Islet of Langerhans (tissue), 1 donor: Measurements from ENCODE around the gene DEFB112.

ENCODE experiments used
- FAIRE-seq: peaks from one replicate; lab custom pipeline; 2011; peaks lifted over from hg19 to GRCh38; lab: Jason Lieb, UNC

DEFB112 gene, protein sequence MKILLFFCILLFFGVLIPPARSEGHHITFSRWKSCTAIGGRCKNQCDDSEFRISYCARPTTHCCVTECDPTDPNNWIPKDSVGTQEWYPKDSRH

DNA sequence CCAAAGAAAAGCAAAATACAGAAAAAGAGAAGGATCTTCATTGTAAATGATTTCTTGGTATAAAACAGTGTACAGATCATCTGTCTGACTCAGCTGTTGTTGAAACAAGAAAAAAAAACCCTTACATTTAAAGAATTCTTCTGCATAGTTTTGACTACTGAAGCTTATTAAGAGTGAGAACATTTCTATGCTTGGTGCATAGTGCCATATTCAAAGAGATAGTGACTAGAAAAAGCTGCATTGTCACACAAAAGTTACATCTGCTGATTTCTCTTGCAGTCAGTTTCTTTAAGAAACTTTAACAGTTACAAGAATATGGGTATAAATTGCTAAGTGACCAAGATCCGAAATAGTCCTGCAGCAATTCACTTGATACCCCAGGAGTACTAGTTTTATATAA, at the start of gene DEFB112:
Gene DEFB112 (minus strand): TSS at position 101 of the 400 bp plus-strand sequence. CDS start 60 bp downstream, at position 41.
- no peak for FAIRE-seq

DNA sequence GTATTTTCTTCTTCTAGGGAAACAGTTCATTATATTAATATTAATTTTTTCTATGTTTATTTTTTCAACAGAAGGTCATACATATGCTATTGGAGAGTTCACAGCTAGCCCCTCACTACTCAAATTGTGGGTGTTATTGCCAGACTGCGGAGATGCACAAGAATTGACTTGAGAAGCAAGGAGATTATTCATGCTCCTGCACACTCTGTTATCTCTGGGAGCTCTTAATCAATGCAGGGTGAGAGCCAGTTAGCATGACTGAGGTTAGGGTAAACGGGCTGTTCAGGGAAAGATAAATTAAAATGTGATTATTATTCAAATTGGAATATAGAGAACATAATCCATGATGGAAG, 48.9 kb upstream of the DEFB112 start:
- FAIRE-seq: no peak

DNA sequence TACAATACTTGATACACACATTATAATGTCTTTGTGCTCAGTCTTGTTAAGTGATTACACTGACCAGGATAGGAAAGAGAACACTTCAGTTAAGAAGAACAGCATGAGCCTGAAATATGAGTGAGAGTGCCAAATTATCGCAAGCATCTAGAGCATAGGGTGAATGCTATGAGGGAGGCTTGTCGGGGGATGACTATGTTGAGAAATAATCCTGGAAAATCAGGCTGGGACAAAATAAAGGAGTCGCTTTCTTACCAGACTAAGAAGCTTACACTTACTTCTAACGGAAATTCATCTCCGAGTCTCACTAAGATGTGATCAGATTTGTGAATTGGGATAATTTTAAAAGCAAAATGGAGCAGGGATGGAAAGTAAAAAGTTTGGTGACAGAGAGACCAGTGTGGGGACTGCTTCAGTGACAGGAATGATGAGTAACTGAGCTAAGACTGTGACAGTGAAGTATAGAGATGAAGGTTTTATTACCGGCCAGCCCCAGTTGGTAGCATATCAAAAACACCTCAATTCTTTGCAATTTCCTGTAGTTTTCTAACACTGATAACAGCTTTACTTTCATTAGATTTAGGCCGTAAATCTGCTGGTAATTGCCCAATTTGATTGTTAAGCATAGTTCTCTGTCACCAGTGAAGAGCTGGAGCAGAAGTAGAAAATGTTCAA, 48.4 kb upstream of the DEFB112 start:
- no peak for FAIRE-seq

DNA sequence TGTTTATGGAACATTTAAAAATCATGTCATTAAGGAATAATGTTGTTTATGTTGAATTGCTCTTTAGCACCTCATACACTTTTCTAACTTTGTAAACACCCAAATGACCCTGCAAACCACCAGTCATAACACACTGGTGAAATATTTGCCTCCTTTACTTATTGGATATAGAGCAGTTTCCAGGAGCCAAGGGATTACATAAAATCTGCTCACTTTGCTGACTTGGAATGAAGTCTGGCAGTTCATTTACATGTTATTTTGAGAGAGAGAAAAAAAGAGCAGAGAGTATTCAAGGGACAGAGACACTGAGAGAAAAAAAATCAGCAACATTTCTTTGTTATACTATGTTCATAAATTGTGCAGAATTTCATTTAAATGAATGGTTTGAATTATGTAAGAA, 46.6 kb upstream of the DEFB112 start:
- FAIRE-seq: no peak

DNA sequence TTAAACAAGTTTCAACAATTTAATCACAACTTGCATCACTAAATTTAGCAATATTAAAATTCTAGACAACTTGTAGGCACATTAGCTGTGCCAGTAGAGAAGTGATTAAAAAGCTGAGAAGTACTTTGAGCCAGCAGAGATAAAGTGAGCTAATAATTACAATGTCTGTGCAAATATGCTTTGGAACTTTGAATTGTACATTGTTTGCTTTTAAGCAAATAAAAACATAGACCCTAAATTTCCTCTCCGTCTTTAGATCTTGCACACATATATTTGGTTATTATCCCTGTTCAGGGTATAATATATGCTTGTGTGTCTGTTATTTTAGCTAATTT, 44.2 kb upstream of the DEFB112 start:
- no peak for FAIRE-seq

DNA sequence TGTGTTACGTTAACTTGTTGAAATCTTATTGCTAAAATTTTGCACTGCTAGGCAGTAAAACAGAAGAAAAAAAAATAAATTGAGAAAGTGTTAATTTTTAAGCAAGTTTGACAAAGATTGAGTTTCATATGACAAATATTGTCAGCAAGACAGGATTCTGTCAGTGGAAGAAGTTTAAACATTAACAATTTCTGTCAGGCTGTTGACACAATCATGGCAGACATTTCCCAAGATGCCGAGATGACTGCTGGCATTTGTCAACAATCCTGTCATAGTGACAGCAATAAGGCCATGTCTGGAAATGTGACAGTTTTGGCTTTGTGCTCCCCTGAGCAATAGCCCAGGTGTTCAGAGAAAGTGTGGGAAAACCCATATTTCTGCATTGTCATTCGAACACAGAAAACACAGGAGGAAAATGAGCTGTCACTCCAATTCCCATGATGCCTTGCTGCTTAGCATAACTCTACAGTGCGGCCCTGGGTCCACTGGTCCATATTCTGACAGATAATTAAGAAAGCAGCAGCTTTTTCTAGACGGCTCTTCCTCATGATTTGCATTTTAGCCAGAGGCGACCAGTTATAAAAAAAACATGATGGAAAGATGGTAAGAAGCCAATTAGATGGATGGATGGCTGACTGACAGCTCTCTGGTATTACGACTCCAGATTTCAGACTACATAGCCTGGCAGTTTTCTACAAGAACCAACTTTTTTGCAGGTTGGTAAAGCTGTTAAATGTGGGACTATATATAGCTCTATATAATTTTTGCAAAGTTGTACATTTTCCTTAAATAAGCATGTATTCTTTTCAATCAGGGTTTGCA, 43.6 kb upstream of the DEFB112 start:
- FAIRE-seq: no peak

DNA sequence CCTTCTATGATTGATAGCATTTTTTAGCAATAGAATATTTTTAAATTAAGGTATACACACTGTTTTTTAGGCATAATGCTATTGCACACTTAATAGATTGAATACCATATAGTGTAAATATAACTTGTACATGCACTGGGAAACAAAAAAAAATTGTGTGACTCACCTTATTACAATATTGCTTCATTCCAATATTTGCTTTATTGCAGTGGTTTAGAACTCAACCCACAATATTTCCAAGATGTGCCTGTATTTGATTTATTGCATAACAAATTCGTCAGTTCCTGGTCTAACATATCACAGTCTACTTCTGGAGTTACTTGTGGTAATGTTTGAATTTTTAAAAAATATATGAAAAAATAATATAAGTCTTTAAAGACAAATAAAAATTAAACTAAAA, 41.9 kb upstream of the DEFB112 start:
- FAIRE-seq: no peak

DNA sequence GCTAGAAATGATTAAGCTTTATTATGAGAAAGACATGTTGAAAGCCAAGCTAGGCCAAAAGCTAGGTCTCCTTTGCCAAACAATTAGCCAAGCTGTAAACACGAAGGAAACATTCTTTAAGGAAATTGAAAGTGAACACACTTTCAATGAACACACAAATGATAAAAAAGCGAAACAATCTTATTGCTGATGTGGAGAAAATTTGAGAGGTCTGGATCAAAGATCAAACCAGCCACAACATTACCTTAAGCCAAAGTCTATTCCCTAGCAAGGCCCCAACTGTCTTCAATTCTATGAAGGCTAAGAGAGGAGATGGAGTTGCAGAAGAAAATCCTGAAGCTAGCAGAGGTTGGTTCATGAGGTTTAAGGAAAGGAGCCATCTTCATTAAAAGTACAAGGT, 40.2 kb upstream of the DEFB112 start:
- FAIRE-seq: no peak

DNA sequence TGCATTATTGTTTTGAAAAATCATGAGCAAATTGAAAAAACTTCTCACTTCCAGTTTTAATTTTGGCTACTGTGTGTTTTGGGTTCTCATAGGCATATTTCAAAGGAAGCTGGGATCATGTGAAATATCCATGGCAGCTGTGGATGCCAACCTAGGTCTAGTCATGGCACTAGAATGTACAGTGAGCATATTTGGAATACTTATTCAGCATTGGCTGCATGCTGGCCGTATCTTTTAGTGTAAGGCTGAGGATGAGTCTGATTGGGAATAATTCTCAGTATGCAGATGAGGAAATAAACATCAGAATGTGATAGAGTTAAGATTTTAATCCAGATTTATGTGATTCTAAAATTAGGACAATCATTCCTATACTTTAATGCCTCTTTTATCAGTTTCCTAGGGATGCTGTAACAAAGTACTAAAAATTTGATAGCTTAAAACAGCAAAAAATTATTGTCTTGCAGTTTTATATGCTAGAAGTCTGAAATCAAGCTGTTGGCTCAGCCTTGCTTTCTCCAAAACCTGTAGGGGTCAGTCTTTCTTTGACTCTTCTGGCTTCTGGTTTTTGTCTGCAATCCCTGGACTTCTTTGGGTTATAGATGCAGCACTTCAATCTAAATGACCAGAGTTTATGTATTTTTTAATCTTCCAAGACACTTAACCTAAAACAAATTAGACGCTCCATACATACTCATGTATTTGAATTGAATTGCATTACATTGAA, 37.7 kb upstream of the DEFB112 start:
- no peak for FAIRE-seq

DNA sequence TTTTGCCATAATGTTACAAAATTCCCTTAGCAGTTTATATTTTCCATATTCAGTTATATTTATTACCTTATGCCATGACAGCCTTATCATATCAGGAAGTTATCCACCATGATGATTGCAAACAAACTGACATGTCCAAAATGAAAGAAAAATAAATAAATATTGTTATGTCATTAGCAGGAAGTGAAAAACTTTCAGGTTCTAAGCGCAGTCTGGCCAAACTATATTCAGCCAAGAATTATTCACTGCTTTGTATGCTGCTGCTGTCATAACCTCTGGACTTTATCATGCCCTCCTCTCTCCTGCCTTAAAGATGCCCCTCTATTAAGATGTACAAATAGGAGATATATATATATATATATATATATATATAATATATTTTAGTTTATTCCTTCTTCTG, 27.7 kb upstream of the DEFB112 start:
- no peak for FAIRE-seq

DNA sequence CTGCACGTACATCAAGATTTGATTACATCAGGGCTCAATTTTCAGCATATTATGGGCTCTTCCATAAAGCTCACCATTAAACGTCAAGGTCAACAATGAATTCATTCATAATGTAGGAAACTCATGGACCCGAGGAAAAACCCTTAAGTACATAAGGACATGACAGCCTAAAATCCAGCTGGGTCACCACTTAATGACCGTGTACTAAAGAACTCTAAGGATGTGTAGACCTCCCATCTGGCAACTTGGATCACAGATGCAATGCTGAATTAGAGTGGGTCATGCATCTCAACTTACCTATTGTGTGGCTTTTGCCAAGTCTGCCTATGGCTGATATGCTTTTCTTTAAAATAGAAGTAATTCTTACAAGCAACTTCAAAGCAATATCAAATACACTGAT, 26.7 kb upstream of the DEFB112 start:
- no peak for FAIRE-seq

DNA sequence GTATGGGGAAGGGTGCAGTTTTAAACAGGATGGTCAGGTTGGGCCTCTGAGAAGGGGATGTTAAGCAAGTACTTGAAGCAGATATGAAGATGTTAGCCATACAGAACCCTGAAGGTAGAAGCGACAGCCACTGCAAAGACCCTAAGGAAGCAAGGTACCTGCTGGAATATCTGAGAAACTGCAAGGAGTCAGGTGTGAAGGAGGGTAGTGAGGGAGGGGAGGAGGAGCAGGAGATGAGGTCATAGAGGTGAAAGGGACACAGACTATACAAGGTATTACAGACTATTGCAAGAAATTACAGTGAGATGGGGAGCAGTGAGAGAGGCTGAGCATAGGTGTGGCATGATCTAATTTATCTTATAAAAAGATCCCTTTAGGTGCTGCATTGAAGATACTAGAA, 22.2 kb upstream of the DEFB112 start:
- no peak for FAIRE-seq

DNA sequence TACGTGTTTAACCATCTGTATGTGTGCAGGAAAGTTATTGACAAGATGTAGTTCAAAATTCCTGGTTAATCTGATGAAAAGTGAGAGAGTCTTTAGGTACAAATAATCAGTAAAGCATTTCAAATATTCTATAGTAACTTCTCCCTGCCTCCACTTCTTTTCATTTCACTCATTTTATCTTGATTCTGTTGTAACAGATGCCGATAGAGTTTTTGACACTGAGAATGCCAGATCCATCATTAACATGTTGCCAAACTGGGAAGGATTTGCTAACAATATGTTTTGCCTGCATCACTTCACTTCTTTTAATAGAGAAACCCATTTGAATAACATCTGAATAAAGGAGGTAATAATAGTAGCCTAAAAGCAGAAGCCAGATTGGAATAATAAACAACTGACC, 20.4 kb upstream of the DEFB112 start:
- no peak for FAIRE-seq

DNA sequence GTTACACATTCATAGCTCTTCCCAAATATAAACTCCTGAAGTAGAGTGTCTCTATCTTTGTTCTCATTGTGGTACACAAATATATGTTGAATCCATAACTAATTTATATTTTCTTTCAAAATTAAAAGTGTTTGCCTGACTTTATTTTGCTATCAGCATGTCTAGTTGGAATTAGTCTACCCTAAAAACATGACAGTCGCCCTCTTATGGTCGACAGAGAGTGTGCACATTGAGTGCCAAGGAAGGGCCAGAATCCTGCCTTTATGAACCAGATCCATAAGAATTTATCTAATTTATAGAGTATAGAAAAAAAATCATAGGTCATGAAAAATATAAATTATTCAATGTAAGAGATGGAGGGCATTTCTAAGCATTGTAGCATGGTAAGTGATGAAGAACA, 12.3 kb upstream of the DEFB112 start:
- FAIRE-seq: no peak

DNA sequence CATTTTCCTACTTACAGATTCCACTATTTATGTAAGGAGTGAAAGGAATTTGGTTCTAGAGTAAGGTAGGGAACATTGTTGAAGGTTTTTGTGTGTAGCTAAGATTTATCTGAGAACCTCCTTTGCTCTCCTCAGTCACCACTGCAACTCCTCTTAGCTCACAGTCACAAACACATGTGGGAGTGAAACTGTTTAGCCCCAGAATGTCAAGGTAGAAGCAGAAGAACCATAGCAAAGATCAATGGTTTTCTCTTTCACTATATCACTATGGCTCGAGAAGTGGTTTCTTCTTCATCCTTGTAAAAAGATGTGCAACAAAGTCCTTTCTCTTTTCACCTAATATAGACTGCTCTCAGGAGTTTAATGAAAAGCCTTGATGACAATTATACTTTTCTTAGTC, 6.5 kb upstream of the DEFB112 start:
- no peak for FAIRE-seq

DNA sequence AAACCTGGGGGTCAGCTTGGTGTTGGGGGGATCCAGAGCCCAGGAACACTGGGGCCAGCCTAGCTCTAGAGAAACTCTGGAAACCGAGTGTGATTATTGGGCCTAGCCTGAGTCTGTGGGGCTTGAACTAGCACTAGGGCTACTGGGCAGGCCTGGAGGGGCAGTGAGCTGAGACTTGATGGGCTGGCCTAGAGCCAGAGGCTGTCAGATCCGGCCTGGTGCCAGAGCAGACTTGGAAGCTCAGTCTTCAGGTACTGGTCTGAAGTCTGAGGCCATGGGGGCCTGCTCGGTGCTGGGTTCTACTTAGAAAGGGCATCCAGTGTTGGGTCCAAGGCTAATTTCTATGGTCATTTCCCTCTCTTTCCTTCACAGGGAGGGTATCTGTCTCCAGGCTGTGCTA, 2.7 kb downstream of the DEFB112 start:
- no peak for FAIRE-seq

DNA sequence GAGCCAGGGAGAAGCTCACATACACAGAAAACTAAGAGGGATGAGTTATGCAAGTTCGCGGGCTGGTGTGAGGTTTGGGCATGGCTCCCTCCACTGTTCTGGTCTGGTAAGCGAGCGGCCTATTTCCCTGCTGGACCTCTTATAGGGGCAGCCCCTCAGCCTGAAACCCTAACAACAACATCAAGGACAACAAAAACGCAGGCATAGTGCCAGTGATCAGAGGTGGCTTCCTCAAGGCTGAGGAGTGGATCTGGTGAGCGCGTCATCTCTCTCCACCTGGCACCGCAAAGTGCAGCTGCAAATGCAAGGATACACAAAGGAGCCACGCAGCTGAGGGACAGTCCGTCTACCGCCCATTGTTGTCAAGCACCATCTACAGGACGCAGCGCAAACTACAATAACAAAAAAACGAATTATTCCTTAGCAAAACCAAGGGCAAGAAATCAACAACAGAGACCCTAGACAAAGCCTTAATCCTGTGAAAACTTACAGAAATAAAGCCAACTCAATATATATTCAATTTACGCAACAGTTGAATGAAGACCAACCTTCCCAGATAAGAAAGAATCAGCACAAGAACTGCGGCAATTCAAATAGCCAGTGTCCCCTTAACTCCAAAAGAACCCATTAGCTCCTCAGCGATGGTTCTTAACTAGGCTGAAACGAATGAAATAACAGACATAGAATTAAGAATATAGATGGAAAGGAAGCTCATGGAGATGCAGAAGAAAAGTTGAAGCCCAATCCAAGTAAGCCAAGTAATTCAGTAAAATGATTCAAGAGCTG, 18.8 kb downstream of the DEFB112 start:
- FAIRE-seq: no peak

DNA sequence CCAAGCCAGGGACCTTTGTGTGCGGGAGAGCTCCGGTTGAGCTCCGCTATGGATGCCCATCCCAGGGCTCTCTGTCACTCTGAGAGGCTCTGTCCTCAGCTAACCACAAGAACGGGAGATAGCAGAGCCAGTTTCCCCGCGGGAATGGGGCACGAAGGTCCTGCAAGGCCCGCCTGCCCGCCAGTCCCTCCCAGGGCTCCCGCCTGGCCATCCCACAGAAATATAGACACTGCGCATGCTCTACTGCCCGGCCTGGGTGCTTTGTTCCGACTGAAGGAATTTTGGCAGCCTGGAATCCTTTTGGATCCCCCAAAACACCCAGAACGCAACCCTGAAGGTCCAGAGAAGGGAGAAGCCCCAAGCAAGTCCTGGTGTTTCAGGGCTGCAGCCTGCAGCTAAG, 19.4 kb downstream of the DEFB112 start:
- FAIRE-seq: no peak

DNA sequence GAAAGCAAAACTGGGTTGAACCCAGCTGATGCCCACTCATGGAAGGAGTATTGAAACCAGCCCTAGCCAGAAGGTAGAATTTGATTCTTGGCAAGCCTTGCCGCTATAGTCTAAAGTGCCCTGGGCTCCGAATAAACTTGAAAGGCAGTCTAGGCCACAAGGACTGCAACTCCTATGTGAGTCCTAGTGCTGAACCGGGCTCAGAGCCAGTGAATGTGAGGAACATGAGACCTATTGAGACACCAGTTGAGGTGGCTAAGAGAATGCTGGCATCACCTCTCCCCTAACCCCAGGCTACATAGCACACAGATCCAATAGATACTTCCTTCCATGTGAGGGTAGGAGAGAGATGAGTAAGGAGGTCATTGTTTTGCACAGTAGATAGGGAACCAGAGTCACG, 24.5 kb downstream of the DEFB112 start:
- FAIRE-seq: no peak

DNA sequence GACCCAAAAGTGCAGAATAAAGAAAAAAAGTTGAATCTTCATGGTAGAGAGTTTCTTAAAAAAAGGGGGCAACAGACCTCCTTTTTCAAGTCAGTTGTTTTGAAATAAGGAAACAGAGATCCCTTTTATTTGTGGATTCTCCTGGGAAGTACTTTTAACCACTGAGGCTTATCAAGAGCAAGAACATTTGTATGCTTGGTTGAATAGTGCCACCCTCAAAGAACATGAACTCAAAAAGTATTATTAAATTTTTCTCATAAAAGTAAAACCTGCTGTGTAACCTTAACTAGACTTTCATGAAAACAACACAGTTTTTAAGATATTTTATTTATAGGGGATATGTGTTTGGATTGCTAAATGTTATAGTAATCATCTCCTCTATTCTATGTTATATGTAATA, 27.8 kb downstream of the DEFB112 start, which contains the start of gene DEFB110:
Gene DEFB110 (minus strand): TSS at position 101 of the 400 bp plus-strand sequence. CDS start 59 bp downstream, at position 42.
- FAIRE-seq: no peak

DNA sequence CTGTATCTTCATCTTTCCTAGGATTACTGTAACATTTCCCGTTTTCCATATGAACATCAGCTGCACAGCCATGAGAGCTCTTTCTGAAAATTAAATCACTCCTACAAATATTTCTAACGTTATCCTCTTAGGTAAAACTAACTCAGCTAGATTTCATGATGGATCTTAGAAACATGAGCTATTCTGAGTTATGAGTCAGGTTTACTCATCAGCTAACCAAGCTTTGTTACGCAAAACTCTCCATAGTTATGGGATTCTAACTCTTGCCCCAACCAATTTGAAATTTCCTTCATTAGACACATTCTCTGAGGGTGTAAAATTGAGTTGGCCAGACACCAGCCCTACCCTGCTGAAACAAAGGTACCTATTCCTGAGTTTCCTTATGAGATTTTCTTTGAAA, 41.9 kb downstream of the DEFB112 start:
- FAIRE-seq: no peak

DNA sequence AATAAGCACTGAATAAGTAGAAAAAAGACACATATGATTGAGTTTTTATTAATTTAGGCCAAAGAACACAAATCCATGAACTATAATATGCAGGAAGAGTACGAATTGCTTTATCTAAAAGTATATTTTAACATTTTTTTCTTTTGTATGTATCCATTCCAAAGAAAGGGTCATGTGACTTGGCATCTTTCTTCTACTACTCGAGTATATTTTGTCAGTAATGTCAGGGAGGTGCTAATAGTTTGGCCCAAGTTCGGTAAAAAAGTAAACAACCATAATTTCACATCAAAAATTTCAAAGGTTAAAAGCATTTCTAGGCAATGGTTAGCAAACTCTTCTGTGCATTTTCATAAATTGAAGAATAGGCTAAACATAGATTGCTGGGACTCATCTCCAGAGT, 46.6 kb downstream of the DEFB112 start:
- FAIRE-seq: no peak
